HG03175 (cell line): ENCODE data around the gene CUBN.

ENCODE experiments used
- ATAC-seq: cut with Tn5 transposase; IDR thresholded peaks from one replicate; pipeline ENCODE4 v1.9.1; 2021; ENCODE audit warnings: mild to moderate bottlenecking, moderate library complexity; ENCODE audit not compliant: unreplicated experiment

CUBN gene

GRCh38 chr10:16931930-16932329 lies 197.7 kb downstream of the CUBN start:
- no peak for ATAC-seq

GRCh38 chr10:16930540-16930939 lies 199.1 kb downstream of the CUBN start:
- no peak for ATAC-seq

GRCh38 chr10:16929069-16929468 lies 200.5 kb downstream of the CUBN start:
- ATAC-seq: no peak

- no peak for ATAC-seq
These were observed 202.1 kb downstream of the CUBN start for GRCh38 chr10:16927546-16927945.

- ATAC-seq: no peak
These were observed 205.9 kb downstream of the CUBN start for GRCh38 chr10:16923726-16924125.

- ATAC-seq: no peak
These were observed 206.3 kb downstream of the CUBN start for GRCh38 chr10:16923309-16923708.

- no peak for ATAC-seq
These were observed 210.3 kb downstream of the CUBN start for GRCh38 chr10:16919121-16919982.

GRCh38 chr10:16916496-16916895 lies 213.1 kb downstream of the CUBN start:
- ATAC-seq: no peak

GRCh38 chr10:16915300-16915699 lies 214.3 kb downstream of the CUBN start:
- no peak for ATAC-seq

- no peak for ATAC-seq
These were observed 216.3 kb downstream of the CUBN start for GRCh38 chr10:16913266-16913665.

GRCh38 chr10:16910793-16911164 lies 218.8 kb downstream of the CUBN start:
- no peak for ATAC-seq

GRCh38 chr10:16909961-16910792 lies 219.4 kb downstream of the CUBN start:
- ATAC-seq: no peak

GRCh38 chr10:16909271-16909767 lies 220.3 kb downstream of the CUBN start:
- no peak for ATAC-seq

GRCh38 chr10:16907687-16908086 lies 221.9 kb downstream of the CUBN start:
- ATAC-seq: no peak

GRCh38 chr10:16905320-16905719 lies 224.3 kb downstream of the CUBN start:
- ATAC-seq: no peak

- ATAC-seq: no peak
These were observed 225.0 kb downstream of the CUBN start for GRCh38 chr10:16904639-16905061.

GRCh38 chr10:16904049-16904448 lies 225.6 kb downstream of the CUBN start:
- ATAC-seq: no peak

GRCh38 chr10:16902606-16903005 lies 227.0 kb downstream of the CUBN start:
- peak; percentile 49 for ATAC-seq

GRCh38 chr10:16901106-16901505 lies 228.5 kb downstream of the CUBN start:
- ATAC-seq: no peak

GRCh38 chr10:16896993-16897392 lies 232.6 kb downstream of the CUBN start:
- no peak for ATAC-seq

- ATAC-seq: no peak
These were observed 234.8 kb downstream of the CUBN start for GRCh38 chr10:16894821-16895220.

GRCh38 chr10:16893664-16894063 lies 235.9 kb downstream of the CUBN start:
- ATAC-seq: no peak
